Tibial artery (tissue), 4 donors: ENCODE measurements around the gene BRCA1.

Source experiments
- DNase-seq, 2 donors: peaks; one replicate each; pipeline ENCODE4 v3.0.0-alpha.2; 2019
- H3K27ac ChIP-seq, 2 donors: fragments of 200-600 bp; sonication (generic) in 1 of 2; 1 replicate in 1 of 2; 2 replicates in 1 of 2; pipeline ENCODE4 v1.5.1; 2018 to 2019; ENCODE audit warnings: mild to moderate bottlenecking in 1 of 2
- H3K27me3 ChIP-seq, 2 donors: fragments of 200-600 bp; sonication (generic) in 1 of 2; one replicate each; pipeline versions ENCODE4 v1.5.1 to v1.6.0; 2016 to 2019
- H3K36me3 ChIP-seq, 3 donors: fragments of 200-600 bp; sonication (generic) in 2 of 3; one replicate each; pipeline ENCODE4 v1.5.1; 2016 to 2019; ENCODE audit warnings: mild to moderate bottlenecking in 2 of 3
- H3K4me1 ChIP-seq, 4 donors: fragments of 200-600 bp; sonication (generic) in 2 of 4; 1 replicate in 3 of 4; 2 replicates in 1 of 4; pipeline ENCODE4 v1.5.1; 2016 to 2019
- H3K4me3 ChIP-seq, 2 donors: fragments of 200-600 bp; sonication (generic) in 1 of 2; 1 replicate in 1 of 2; 2 replicates in 1 of 2; pipeline ENCODE4 v1.5.1; 2018 to 2019; ENCODE audit warnings: mild to moderate bottlenecking in 2 of 2
- H3K9me3 ChIP-seq, 3 donors: fragments of 200-600 bp; sonication (generic) in 1 of 3; one replicate each; pipeline ENCODE4 v1.5.1; 2016 to 2019
- CTCF ChIP-seq, 2 experiments: fragments of 200-600 bp in 1 of 2; fragments of 450-650 bp in 1 of 2; IDR thresholded peaks; one replicate each; pipeline ENCODE4 v1.5.1; 2017 to 2019; ENCODE audit warnings: antibody characterized with exemption in 2 of 2, mild to moderate bottlenecking in 1 of 2, moderate library complexity in 1 of 2
- intact Hi-C: fragments of 100-400 bp; cut with DNase I; formaldehyde crosslinking; loops from one replicate; pipeline ENCODE4 v1.15.0; 2023; ENCODE audit warnings: low total_unique reads

The BRCA1 gene

GRCh38 chr17:43085474-43085873 lies 39.7 kb downstream of the BRCA1 start:
- no peak overlapping the region for H3K27ac ChIP-seq
- no peak for DNase-seq
- peaks cover 0 to 13% (median 5%) of the 10 kb centered on the region in 4 donors for H3K4me1 ChIP-seq
- intact Hi-C loops, result no loop called here
- H3K36me3 ChIP-seq, result no peaks in the 10 kb centered on the region
- no peaks in the 10 kb centered on the region for H3K27me3 ChIP-seq
- no peak overlapping the region for H3K4me3 ChIP-seq
- H3K9me3 ChIP-seq, result no peaks in the 10 kb centered on the region
- TF ChIP-seq CTCF (IDR thresholded peaks at IDR 0.05), result no peak

GRCh38 chr17:43079641-43080302 lies 45.4 kb downstream of the BRCA1 start:
- no peak for TF ChIP-seq CTCF (IDR thresholded peaks at IDR 0.05)
- intact Hi-C loops, result no loop called here
- Histone ChIP-seq H3K36me3 (no peaks in the 10 kb centered on the region), H3K4me1 (peaks cover 0 to 11% (median 5%) of the 10 kb centered on the region in 4 donors), H3K27ac (no peak overlapping the region), H3K9me3 (no peaks in the 10 kb centered on the region), H3K4me3 (no peak overlapping the region), H3K27me3 (no peaks in the 10 kb centered on the region)
- DNase-seq, result no peak

GRCh38 chr17:43074869-43075268 lies 50.3 kb downstream of the BRCA1 start:
- Histone ChIP-seq H3K9me3 (no peaks in the 10 kb centered on the region), H3K27me3 (no peaks in the 10 kb centered on the region), H3K4me3 (no peak overlapping the region), H3K36me3 (no peaks in the 10 kb centered on the region), H3K27ac (no peak overlapping the region), H3K4me1 (no peaks in the 10 kb centered on the region)
- intact Hi-C loops, result no loop called here
- DNase-seq, result no peak
- TF ChIP-seq CTCF (IDR thresholded peaks at IDR 0.05), result no peak

GRCh38 chr17:43070872-43071271 lies 54.3 kb downstream of the BRCA1 start:
- Histone ChIP-seq H3K4me1 (no peaks in the 10 kb centered on the region), H3K27ac (no peak overlapping the region), H3K36me3 (no peaks in the 10 kb centered on the region), H3K9me3 (no peaks in the 10 kb centered on the region), H3K27me3 (no peaks in the 10 kb centered on the region), H3K4me3 (no peak overlapping the region)
- TF ChIP-seq CTCF (IDR thresholded peaks at IDR 0.05), result no peak
- DNase-seq, result no peak
- intact Hi-C loops, result no loop called here

- Histone ChIP-seq H3K9me3 (no peaks in the 10 kb centered on the region), H3K4me3 (no peak overlapping the region), H3K36me3 (no peaks in the 10 kb centered on the region), H3K4me1 (no peaks in the 10 kb centered on the region), H3K27ac (no peak overlapping the region), H3K27me3 (no peaks in the 10 kb centered on the region)
- no peak for DNase-seq
- TF ChIP-seq CTCF (IDR thresholded peaks at IDR 0.05), result no peak
- intact Hi-C loops, result no loop called here
Observed at GRCh38 chr17:43070257-43070656, 54.9 kb downstream of the BRCA1 start.
